Trophoblast cell (in vitro differentiated cells and primary cell): ENCODE measurements around the gene FAM228B.
"Not testable (repeated sequence)": the region's sequence is repeated elsewhere in the genome, so short reads cannot be mapped to it uniquely, and the experiment has no call there.

Source experiments
- DNase-seq, 2 donors: peaks; one replicate each; pipeline ENCODE4 v3.0.0-alpha.2; 2016
- H2AFZ ChIP-seq: 2 replicates; pipeline ENCODE4 v1.6.1; 2013; ENCODE audit warnings: low read length, moderate library complexity, mild to moderate bottlenecking; ENCODE audit not compliant: insufficient read depth, poor library complexity
- H2AK5ac ChIP-seq: 2 replicates; pipeline ENCODE4 v1.6.1; 2013; ENCODE audit warnings: mild to moderate bottlenecking, low read length
- H2BK120ac ChIP-seq: 2 replicates; pipeline ENCODE4 v1.6.1; 2013; ENCODE audit warnings: low read length, mild to moderate bottlenecking, moderate library complexity; ENCODE audit not compliant: insufficient read depth, poor library complexity
- H2BK12ac ChIP-seq: 2 replicates; pipeline ENCODE4 v1.6.1; 2013; ENCODE audit warnings: mild to moderate bottlenecking, low read length, moderate library complexity
- H2BK5ac ChIP-seq: 2 replicates; pipeline ENCODE4 v1.6.1; 2013; ENCODE audit warnings: low read length, low read depth, moderate library complexity, mild to moderate bottlenecking; ENCODE audit not compliant: poor library complexity
- H3K14ac ChIP-seq: 2 replicates; pipeline ENCODE4 v1.6.1; 2013; ENCODE audit warnings: mild to moderate bottlenecking, low read length
- H3K18ac ChIP-seq: 2 replicates; pipeline ENCODE4 v1.6.1; 2013; ENCODE audit warnings: mild to moderate bottlenecking, low read length
- H3K23ac ChIP-seq: 2 replicates; pipeline ENCODE4 v1.6.1; 2013; ENCODE audit warnings: low read length
- H3K27ac ChIP-seq: 2 replicates; pipeline ENCODE4 v1.5.1; 2013; ENCODE audit warnings: low read depth, mild to moderate bottlenecking, inconsistent platforms, low read length, moderate library complexity
- H3K27me3 ChIP-seq: 2 replicates; pipeline ENCODE4 v1.6.1; 2013; ENCODE audit warnings: inconsistent platforms, mild to moderate bottlenecking, low read length, moderate library complexity; ENCODE audit not compliant: insufficient read depth
- H3K36me3 ChIP-seq, 2 experiments: 1 replicate in 1 of 2; 2 replicates in 1 of 2; pipeline ENCODE4 v1.6.1; 2013; ENCODE audit warnings: low read length in 2 of 2, mild to moderate bottlenecking in 2 of 2, moderate library complexity in 1 of 2; ENCODE audit not compliant: insufficient read depth in 2 of 2, control insufficient read depth in 1 of 2
- H3K4ac ChIP-seq: 2 replicates; pipeline ENCODE4 v1.6.1; 2013; ENCODE audit warnings: low read depth, mild to moderate bottlenecking, low read length, moderate library complexity
- H3K4me1 ChIP-seq, 2 experiments: 1 replicate in 1 of 2; 2 replicates in 1 of 2; pipeline ENCODE4 v1.6.1; 2013; ENCODE audit warnings: low read length in 2 of 2, mild to moderate bottlenecking in 2 of 2, moderate library complexity in 1 of 2; ENCODE audit not compliant: insufficient read depth in 2 of 2, control insufficient read depth in 1 of 2
- H3K4me2 ChIP-seq: 2 replicates; pipeline ENCODE4 v1.6.1; 2013; ENCODE audit warnings: inconsistent platforms, mild to moderate bottlenecking, low read length, moderate library complexity
- H3K4me3 ChIP-seq: 2 replicates; pipeline ENCODE4 v1.5.1; 2013; ENCODE audit warnings: mild to moderate bottlenecking, low read depth, low read length, inconsistent platforms
- H3K79me1 ChIP-seq: one replicate; pipeline ENCODE4 v1.6.1; 2013; ENCODE audit warnings: low read length
- H3K79me2 ChIP-seq: 2 replicates; pipeline ENCODE4 v1.6.1; 2013; ENCODE audit warnings: low read length, mild to moderate bottlenecking; ENCODE audit not compliant: control insufficient read depth, insufficient read depth, poor library complexity
- H3K9ac ChIP-seq: 2 replicates; pipeline ENCODE4 v1.6.1; 2013; ENCODE audit warnings: mild to moderate bottlenecking, low read length
- H3K9me3 ChIP-seq: 2 replicates; pipeline ENCODE4 v1.6.1; 2013; ENCODE audit warnings: low read depth, mild to moderate bottlenecking, control low read depth, inconsistent platforms, low read length; ENCODE audit not compliant: insufficient read depth
- H4K12ac ChIP-seq: 2 replicates; pipeline ENCODE4 v1.6.1; 2013; ENCODE audit warnings: low read depth, mild to moderate bottlenecking, low read length, moderate library complexity
- H4K8ac ChIP-seq: 2 replicates; pipeline ENCODE4 v1.6.1; 2013; ENCODE audit warnings: low read depth, mild to moderate bottlenecking, low read length, moderate library complexity
- H4K91ac ChIP-seq: one replicate; pipeline ENCODE4 v1.6.1; 2013; ENCODE audit warnings: low read depth, mild to moderate bottlenecking, low read length, moderate library complexity
- WGBS: extraction: QIAGEN DNeasy Blood & Tissue Kit; methylation state at CpG from one replicate; pipeline ENCODE4 v1.1.7; 2013; ENCODE audit warnings: missing lambda C conversion rate; ENCODE audit not compliant: insufficient read length, insufficient coverage; ENCODE audit errors: extremely low coverage; 5-methylcytosine and 5-hydroxymethylcytosine counted together

Gene FAM228B

DNA sequence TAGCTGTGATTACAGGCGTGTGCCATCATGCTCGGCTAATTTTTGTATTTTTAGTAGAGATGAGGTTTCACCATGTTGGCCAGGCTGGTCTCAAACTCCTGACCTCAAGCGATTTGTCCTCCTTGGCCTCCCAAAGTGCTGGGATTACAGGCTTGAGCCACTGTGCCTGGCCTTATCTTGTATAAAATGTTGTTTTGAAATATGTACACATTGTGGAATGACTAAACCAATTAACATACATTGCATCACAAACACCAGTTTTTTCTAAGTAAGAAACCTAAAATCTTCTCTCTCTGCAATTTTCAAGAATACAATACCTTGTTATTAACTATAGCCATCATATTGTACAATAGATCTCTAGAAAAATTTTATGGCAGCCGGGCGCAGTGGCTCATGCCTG is 17.0 kb downstream of the FAM228B start:
- not testable (repeated sequence) for H2AK5ac ChIP-seq, H3K9ac ChIP-seq, H3K4me3 ChIP-seq, H3K18ac ChIP-seq, H4K12ac ChIP-seq, H4K8ac ChIP-seq, H3K4me2 ChIP-seq, H2BK12ac ChIP-seq, H3K36me3 ChIP-seq, H3K79me2 ChIP-seq, H3K4me1 ChIP-seq, H3K27me3 ChIP-seq, H2AFZ ChIP-seq, H2BK5ac ChIP-seq, H2BK120ac ChIP-seq, H3K27ac ChIP-seq, H3K23ac ChIP-seq, H3K4ac ChIP-seq, H4K91ac ChIP-seq, H3K9me3 ChIP-seq, H3K14ac ChIP-seq, H3K79me1 ChIP-seq
- no CpG with 5 or more reads among the region's 5 CpGs for WGBS
- DNase-seq = peak in 1 of 2 donors; percentile 35

DNA sequence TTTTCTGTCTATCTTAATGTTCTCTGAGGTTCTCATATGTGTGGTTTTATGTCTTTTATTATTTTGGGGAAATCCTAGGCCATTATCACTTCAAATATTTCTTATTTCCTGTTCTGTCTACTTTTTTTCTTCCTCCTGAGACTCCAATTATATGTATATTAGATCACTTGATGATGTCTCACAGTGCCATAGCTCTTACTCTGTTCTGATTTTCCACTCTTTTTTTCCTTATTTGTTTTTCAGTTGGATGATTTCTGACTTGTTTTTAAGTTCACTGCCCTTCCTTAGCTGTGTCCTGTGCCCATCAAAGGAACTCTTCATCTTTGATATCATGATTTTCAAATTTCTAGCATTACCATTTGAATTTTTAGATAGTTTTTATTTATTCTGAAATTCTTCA is 24.1 kb downstream of the FAM228B start:
- H3K9ac ChIP-seq = no peak overlapping the region
- H3K14ac ChIP-seq = no peak overlapping the region
- H4K12ac ChIP-seq = no peak overlapping the region
- H3K27me3 ChIP-seq = no peaks in the 10 kb centered on the region
- H2BK5ac ChIP-seq = no peak overlapping the region
- no peak overlapping the region for H3K4me3 ChIP-seq
- no peak overlapping the region for H3K18ac ChIP-seq
- no peak overlapping the region for H3K27ac ChIP-seq
- no peak overlapping the region for H2AK5ac ChIP-seq
- no peak for DNase-seq
- no peak overlapping the region for H2BK12ac ChIP-seq
- no peak overlapping the region for H2BK120ac ChIP-seq
- H3K79me2 ChIP-seq = no peaks in the 10 kb centered on the region
- peaks cover 8% of the 10 kb centered on the region for H3K9me3 ChIP-seq
- no peak overlapping the region for H4K91ac ChIP-seq
- peaks cover 8% of the 10 kb centered on the region in 2 experiments for H3K36me3 ChIP-seq
- no peak overlapping the region for H3K23ac ChIP-seq
- no peak overlapping the region for H4K8ac ChIP-seq
- H3K79me1 ChIP-seq = no peaks in the 10 kb centered on the region
- H2AFZ ChIP-seq = no peak overlapping the region
- no peak overlapping the region for H3K4me2 ChIP-seq
- H3K4ac ChIP-seq = no peak overlapping the region
- no peaks in the 10 kb centered on the region for H3K4me1 ChIP-seq

DNA sequence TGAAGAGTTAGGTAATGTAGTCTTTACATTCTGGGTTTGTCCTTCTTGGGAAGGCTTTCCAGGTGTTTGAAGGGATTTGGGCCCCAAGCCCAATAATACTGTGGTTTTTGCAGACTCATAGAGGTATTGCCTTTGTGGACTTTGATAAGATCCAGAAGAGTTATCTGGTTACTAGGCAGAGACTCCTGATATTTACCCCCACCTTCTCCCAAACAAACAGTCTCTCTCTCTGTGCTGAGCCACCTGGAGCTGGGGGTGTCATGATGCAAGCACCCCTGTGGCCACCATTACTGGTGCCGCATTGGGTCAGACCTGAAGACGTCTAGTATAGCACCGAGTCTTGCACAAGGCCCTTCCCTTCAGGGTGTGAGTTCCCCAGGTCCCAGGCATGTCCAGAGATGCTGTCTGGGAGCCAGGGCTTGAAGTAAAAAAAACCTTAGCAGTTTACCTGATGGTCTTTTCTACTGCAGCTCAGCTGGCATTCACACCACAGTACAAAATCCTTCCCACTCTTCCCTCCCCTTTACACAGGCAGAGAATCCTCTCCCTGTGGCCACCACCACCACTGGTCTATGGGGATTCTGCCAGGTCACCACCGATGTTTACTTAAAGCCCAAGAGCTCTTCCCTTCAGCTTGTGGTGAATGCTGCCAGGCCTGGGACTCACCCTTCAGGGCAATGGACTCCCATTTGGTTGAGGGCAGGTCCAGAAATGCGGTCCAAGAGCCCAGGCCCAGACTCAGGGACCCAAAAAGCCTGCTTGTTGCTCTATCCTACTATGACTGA is 29.3 kb downstream of the FAM228B start:
- Histone ChIP-seq H2BK12ac (no peak overlapping the region), H3K4me3 (no peak overlapping the region), H2BK120ac (no peak overlapping the region), H4K8ac (no peak overlapping the region), H3K36me3 (no peaks in the 10 kb centered on the region), H4K12ac (no peak overlapping the region), H2AK5ac (no peak overlapping the region), H3K4me1 (no peaks in the 10 kb centered on the region), H3K23ac (no peak overlapping the region), H3K27me3 (no peaks in the 10 kb centered on the region), H3K79me1 (no peaks in the 10 kb centered on the region), H2BK5ac (no peak overlapping the region), H3K14ac (no peak overlapping the region), H3K9ac (no peak overlapping the region), H3K27ac (no peak overlapping the region), H4K91ac (no peak overlapping the region), H3K18ac (no peak overlapping the region), H3K4ac (no peak overlapping the region), H3K9me3 (peaks cover 2% of the 10 kb centered on the region), H2AFZ (no peak overlapping the region), H3K79me2 (no peaks in the 10 kb centered on the region), H3K4me2 (no peak overlapping the region)
- DNase-seq = peak; percentile 56 to 82
- WGBS = no CpG with 5 or more reads among the region's 5 CpGs

DNA sequence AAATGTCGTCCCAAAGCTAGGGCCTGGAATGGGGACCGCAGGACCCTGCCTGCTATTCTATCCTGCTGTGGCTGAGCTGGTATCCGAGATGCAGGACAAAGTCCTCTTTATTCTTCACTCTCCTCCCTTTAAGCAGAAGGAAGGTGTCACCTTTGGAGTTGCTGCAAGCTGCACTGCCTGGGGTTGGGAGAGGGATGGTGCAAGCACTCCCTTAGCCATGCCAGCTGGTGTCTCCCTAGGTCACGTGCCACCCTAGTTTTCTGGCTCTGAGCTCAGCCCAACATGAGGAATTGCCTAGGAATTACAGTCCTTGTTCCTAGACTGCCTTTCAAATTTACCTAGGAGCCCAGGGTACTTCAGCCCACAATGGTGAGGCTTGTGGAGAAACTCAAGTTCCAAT is 30.2 kb downstream of the FAM228B start:
- Histone ChIP-seq H2BK5ac (no peak overlapping the region), H3K4ac (no peak overlapping the region), H2BK120ac (no peak overlapping the region), H3K18ac (no peak overlapping the region), H4K8ac (no peak overlapping the region), H3K9me3 (no peaks in the 10 kb centered on the region), H3K14ac (no peak overlapping the region), H4K91ac (no peak overlapping the region), H3K79me1 (no peaks in the 10 kb centered on the region), H3K27me3 (no peaks in the 10 kb centered on the region), H3K9ac (no peak overlapping the region), H3K4me1 (no peaks in the 10 kb centered on the region), H2AFZ (no peak overlapping the region), H3K27ac (no peak overlapping the region), H3K23ac (no peak overlapping the region), H3K4me2 (no peak overlapping the region), H4K12ac (no peak overlapping the region), H2AK5ac (no peak overlapping the region), H3K79me2 (no peaks in the 10 kb centered on the region), H3K36me3 (no peaks in the 10 kb centered on the region), H3K4me3 (no peak overlapping the region), H2BK12ac (no peak overlapping the region)
- no peak for DNase-seq
- WGBS = no CpG with 5 or more reads among the region's 4 CpGs
